Natural killer cell treated with Interleukin-12 subunit alpha and Interleukin-12 subunit beta and Interleukin-15 and Interleukin-18, amount 100 ng/mL, for 72 hours (primary cell): ENCODE measurements around the gene GRIP1. TPM values are rescaled to one million over a fixed set of nuclear protein-coding genes. Genes with fewer than 3 reads are reported as not detected.

ENCODE experiments used
- ATAC-seq, 2 donors: fragments of 150-1000 bp; cut with Tn5 transposase in 1 of 2; sonication (Bioruptor Pico), chemical (Tn5 transposase) in 1 of 2; 2 replicates each; pipeline ENCODE4 v1.10.0; 2021
- DNase-seq: peaks from one replicate; pipeline ENCODE4 v3.0.0; 2022; ENCODE audit warnings: low spot score
- H3K27ac Mint-ChIP-seq, 2 donors: 1 replicate in 1 of 2; 2 replicates in 1 of 2; pipeline ENCODE4 v1.8.0; 2022; ENCODE audit warnings: mixed read lengths in 2 of 2, mild to moderate bottlenecking in 1 of 2, moderate library complexity in 1 of 2
- H3K27me3 Mint-ChIP-seq, 2 donors: 1 replicate in 1 of 2; 2 replicates in 1 of 2; pipeline ENCODE4 v1.8.0; 2022; ENCODE audit warnings: mixed read lengths in 2 of 2
- H3K36me3 Mint-ChIP-seq: one replicate; pipeline ENCODE4 v1.8.0; 2022; ENCODE audit warnings: mixed read lengths
- H3K4me1 Mint-ChIP-seq, 2 donors: 1 replicate in 1 of 2; 2 replicates in 1 of 2; pipeline ENCODE4 v1.8.0; 2022; ENCODE audit warnings: low read depth in 2 of 2, mixed read lengths in 2 of 2, mild to moderate bottlenecking in 1 of 2
- H3K4me3 Mint-ChIP-seq: one replicate; pipeline ENCODE4 v1.8.0; 2022; ENCODE audit warnings: mixed read lengths
- H3K9me3 Mint-ChIP-seq: 2 replicates; pipeline ENCODE4 v1.8.0; 2022; ENCODE audit warnings: mixed read lengths
- total RNA-seq, 2 donors: library from RNA; stranded (reverse); gene quantifications; one replicate each; pipeline ENCODE4 v1.2.3, GENCODE V29; 2022

Gene GRIP1
- total RNA-seq, 2 donors from 2014 or later: 3.2 TPM; not detected in 1

DNA sequence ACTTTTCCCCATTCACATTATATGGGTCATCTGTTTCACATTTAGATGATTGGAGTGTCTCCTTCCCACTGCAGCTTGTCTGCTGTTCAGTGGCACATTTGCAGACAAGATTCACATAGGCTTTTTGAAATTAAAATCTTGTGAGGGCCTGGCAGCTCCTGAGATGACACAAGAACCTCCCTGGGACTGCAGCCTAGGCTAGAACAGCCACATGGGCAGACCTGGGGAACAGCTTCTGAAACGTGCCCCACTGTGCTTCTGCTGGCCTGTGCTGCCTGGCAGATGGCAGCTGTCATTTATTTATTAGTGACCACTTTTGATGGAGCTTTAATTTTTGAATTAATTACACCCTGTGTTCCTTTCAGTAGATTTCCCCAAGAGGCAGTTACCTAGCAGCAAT, 137.4 kb downstream of the GRIP1 start:
- H3K4me1 Mint-ChIP-seq: no peaks in the 10 kb centered on the region
- H3K27me3 Mint-ChIP-seq: peaks cover 0 to 2% of the 10 kb centered on the region in 2 donors
- no peaks in the 10 kb centered on the region for H3K9me3 Mint-ChIP-seq
- no peak overlapping the region for H3K4me3 Mint-ChIP-seq
- no peak overlapping the region for H3K27ac Mint-ChIP-seq
- DNase-seq: no peak
- ATAC-seq: no peak
- no peaks in the 10 kb centered on the region for H3K36me3 Mint-ChIP-seq

DNA sequence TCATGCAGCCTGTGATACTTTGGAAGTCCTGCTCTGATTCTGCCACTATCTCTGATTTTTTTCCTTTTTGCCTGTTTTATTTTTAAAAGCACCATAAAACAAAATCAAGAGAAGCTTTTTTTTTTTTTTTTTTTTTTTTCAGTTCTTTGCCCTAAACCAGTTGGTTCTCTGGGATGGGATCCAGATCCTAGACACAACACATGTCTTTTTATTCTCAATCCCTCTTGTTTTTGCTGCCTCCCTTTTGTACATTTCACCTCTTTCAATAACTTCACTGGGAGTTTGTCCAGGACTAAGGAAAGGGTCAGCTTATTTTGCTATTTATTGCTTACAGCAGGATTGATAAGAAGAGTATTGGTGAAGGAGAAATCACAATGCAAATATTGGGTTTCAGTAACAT, 139.4 kb downstream of the GRIP1 start:
- no peak for ATAC-seq
- Mint-ChIP-seq H3K4me3 (no peak overlapping the region), H3K4me1 (no peaks in the 10 kb centered on the region)

DNA sequence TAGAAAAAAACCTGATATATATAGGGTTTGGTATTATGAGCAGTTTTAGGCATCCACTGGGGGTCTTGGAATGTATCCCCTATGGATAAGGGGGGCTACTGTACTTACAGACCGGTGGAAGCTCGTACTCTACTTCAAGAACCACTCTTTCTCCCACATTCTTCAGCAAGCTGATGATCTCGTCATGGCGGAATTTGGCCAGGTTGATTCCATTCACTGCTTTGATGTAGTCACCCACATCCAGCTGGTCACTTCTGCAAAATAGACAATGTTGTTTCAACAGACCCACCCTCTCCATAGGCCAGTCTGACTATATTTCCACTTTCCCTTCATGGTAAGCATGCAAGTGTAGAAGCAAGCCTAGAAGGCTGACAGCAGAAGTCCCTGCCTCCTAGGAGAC, 139.9 kb downstream of the GRIP1 start:
- Mint-ChIP-seq H3K4me1 (no peaks in the 10 kb centered on the region), H3K36me3 (no peaks in the 10 kb centered on the region), H3K9me3 (no peaks in the 10 kb centered on the region), H3K27me3 (peaks cover 0 to 2% of the 10 kb centered on the region in 2 donors), H3K27ac (no peak overlapping the region), H3K4me3 (no peak overlapping the region)
- no peak for ATAC-seq
- DNase-seq: no peak

More for the DNA sequence above, 139.4 kb downstream of the GRIP1 start:
- Mint-ChIP-seq H3K36me3 (no peaks in the 10 kb centered on the region), H3K27me3 (peaks cover 0 to 2% of the 10 kb centered on the region in 2 donors), H3K27ac (no peak overlapping the region), H3K9me3 (no peaks in the 10 kb centered on the region)
- DNase-seq: no peak

DNA sequence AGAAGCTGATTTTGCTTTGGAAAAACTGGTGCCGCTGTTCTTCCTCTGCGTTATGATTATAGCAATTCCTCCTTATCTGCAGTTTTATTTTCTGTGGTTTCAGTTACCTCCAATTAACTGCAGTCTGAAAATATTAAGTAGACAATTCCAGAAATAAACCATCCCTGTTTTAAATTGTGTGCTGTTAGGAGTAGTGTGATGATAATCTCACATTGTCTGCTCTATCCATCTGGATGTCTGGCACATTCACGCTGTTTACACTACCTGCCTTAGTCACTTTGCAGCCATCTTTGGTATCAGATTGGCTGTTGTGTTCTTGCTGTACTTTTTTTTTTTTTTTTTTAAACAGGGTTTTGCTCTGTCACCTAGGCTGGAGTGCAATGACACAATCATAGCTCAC, 141.0 kb downstream of the GRIP1 start:
- H3K27ac Mint-ChIP-seq: no peak overlapping the region
- no peaks in the 10 kb centered on the region for H3K36me3 Mint-ChIP-seq
- H3K27me3 Mint-ChIP-seq: peaks cover 0 to 2% of the 10 kb centered on the region in 2 donors
- no peaks in the 10 kb centered on the region for H3K4me1 Mint-ChIP-seq
- DNase-seq (no peak), ATAC-seq (no peak)
- no peaks in the 10 kb centered on the region for H3K9me3 Mint-ChIP-seq
- no peak overlapping the region for H3K4me3 Mint-ChIP-seq

DNA sequence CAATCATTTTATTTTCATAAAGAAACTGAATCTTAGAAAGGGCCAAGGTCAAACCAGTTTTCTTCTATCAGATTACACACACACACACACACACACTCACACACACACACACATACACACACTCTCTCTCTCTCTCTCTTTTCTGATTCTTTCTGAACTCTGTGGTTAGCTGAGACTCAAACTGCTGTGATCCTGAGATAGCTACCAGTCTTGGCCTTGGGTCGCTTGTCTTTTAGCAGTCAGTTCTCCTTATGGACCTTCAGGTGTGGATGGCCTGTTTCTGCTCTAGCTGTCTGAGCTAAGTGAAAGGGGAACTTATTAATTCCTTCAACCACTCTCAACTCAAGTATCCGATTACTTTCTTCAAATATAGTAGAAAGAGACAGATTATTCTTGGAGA, 145.1 kb downstream of the GRIP1 start:
- Mint-ChIP-seq H3K4me3 (no peak overlapping the region), H3K27ac (no peak overlapping the region), H3K36me3 (no peaks in the 10 kb centered on the region), H3K27me3 (peaks cover 0 to 2% of the 10 kb centered on the region in 2 donors), H3K4me1 (no peaks in the 10 kb centered on the region), H3K9me3 (no peaks in the 10 kb centered on the region)
- no peak for DNase-seq
- no peak for ATAC-seq

DNA sequence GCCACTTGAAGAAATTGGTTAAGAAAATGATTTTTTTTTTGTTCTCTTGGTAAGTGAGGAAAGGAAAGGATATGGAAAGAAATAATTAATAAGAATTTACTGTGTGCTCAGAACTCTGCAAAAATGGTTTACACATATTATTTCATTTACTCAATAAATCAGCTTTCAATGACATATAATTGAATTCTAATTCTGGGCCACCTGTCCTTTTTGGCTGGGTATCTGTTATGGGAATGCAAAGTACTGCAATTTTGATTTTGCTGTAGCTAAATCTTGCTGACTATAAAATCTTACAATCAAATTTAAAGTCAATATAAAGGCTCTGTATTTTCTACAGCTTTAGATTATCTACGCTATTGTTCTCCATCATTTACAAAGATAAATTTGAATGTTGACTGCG, 147.1 kb downstream of the GRIP1 start:
- no peak for DNase-seq
- Mint-ChIP-seq H3K36me3 (no peaks in the 10 kb centered on the region), H3K27me3 (peaks cover 0 to 2% of the 10 kb centered on the region in 2 donors), H3K9me3 (no peaks in the 10 kb centered on the region), H3K27ac (no peak overlapping the region), H3K4me3 (no peak overlapping the region), H3K4me1 (no peaks in the 10 kb centered on the region)
- ATAC-seq: no peak

DNA sequence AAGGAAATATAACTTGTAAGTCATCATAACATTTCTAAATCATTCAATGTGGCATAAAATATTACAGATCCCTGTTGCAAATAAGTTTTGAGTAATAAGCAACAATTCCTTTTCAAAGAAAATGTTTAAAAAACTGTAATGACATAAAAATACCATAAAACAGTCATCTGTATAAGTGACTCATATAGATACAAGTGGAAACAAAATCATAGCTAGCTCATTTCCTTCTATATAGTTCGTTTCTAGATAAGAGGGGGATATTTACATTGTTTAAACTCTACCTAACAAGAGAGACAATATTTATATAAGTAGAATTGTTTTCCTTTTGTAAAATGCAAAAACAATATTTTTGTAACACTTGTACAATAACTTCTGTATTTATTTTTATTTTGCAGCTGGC, 148.9 kb downstream of the GRIP1 start:
- H3K4me1 Mint-ChIP-seq: no peaks in the 10 kb centered on the region
- no peaks in the 10 kb centered on the region for H3K9me3 Mint-ChIP-seq
- H3K27me3 Mint-ChIP-seq: peaks cover 0 to 2% of the 10 kb centered on the region in 2 donors
- H3K36me3 Mint-ChIP-seq: no peaks in the 10 kb centered on the region
- no peak for DNase-seq
- H3K4me3 Mint-ChIP-seq: no peak overlapping the region
- H3K27ac Mint-ChIP-seq: no peak overlapping the region
- no peak for ATAC-seq

DNA sequence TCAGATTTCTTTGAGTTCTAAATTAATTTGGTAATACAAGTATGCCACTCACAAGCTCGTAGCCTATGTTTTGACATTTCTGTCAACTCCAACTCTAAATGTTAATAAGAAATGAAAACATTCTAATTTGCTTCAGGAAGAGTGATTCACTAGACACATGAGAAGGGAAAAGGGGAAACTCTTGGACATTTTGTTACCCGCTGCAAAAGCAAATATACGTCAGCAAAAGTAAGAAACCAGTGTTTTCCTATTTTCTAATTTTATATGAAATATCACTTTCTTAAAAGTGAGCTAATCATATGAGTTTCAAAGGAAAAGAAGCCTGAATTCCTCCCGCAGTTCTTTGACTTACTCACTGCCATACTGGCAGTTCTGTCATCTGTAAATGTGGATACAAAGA, 162.3 kb downstream of the GRIP1 start:
- no peak for ATAC-seq
- no peak overlapping the region for H3K4me3 Mint-ChIP-seq
- no peaks in the 10 kb centered on the region for H3K4me1 Mint-ChIP-seq

DNA sequence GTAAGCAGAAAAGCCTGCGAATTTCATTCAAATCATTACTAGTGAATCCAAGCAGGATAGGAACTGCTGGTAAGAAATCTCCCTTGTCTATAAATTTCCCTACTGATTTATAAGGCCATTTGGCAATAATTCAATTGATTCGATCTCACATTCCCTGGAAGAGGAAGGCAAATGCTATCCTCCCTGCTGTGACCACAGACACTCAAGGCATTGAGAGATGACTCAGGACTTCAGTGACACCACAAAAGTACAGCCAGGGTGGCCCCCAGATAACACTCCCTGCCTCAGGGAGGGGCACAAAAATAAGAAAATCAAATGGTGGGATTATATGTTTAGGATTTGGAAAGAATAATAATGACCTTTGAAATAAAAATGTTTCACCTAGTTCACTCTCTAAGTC, 162.7 kb downstream of the GRIP1 start:
- no peak for DNase-seq
- H3K27ac Mint-ChIP-seq: no peak overlapping the region
- H3K9me3 Mint-ChIP-seq: no peaks in the 10 kb centered on the region
- no peak overlapping the region for H3K4me3 Mint-ChIP-seq
- ATAC-seq: no peak
- no peaks in the 10 kb centered on the region for H3K4me1 Mint-ChIP-seq
- H3K36me3 Mint-ChIP-seq: no peaks in the 10 kb centered on the region
- peaks cover 0 to 5% of the 10 kb centered on the region in 2 donors for H3K27me3 Mint-ChIP-seq

More for the DNA sequence above, 162.3 kb downstream of the GRIP1 start:
- H3K27me3 Mint-ChIP-seq: peaks cover 0 to 3% of the 10 kb centered on the region in 2 donors
- no peak overlapping the region for H3K27ac Mint-ChIP-seq
- no peaks in the 10 kb centered on the region for H3K36me3 Mint-ChIP-seq
- no peak for DNase-seq
- H3K9me3 Mint-ChIP-seq: no peaks in the 10 kb centered on the region

DNA sequence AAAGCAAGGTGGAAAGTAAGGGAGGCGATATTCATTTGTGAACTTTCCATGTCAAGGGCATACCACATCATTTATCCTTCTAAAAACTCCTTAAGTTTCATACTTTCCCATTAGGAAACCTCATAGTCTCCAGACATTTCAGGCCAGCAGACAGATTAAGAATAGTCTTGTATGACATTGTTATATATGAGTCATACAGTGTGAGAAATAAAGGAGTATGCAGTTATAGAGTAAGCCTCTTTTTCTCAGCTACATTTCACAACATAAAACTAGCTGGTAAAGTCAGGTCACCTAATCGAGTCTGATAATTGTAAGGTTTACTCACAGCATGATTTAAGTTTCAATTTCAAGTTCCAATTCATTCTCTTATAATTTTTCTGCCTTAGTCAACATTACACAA, 164.3 kb downstream of the GRIP1 start:
- H3K36me3 Mint-ChIP-seq: no peaks in the 10 kb centered on the region
- H3K4me3 Mint-ChIP-seq: no peak overlapping the region
- no peaks in the 10 kb centered on the region for H3K9me3 Mint-ChIP-seq
- no peaks in the 10 kb centered on the region for H3K4me1 Mint-ChIP-seq
- DNase-seq: no peak
- no peak overlapping the region for H3K27ac Mint-ChIP-seq
- peaks cover 5 to 7% of the 10 kb centered on the region in 2 donors for H3K27me3 Mint-ChIP-seq
- no peak for ATAC-seq

DNA sequence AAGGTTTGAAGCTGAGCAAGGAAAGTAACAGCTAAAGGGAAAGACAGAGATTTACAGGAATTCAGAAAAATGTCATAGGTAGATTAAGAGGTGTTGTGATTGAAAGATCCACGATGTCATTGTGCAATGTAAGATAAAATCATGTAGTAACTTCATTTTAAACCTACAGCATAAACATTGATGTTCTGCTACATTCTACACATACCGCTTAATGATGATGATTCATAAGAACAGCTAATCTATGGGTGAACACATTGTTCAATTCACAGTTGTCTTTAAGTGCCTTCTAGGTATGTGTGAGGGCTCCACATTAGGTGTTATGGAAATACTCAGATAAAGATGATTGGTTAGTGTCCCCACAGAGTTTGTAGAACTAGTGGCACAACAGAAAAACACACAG, 170.9 kb downstream of the GRIP1 start:
- peaks cover 2 to 7% of the 10 kb centered on the region in 2 donors for H3K27me3 Mint-ChIP-seq
- ATAC-seq (no peak), DNase-seq (no peak)
- H3K36me3 Mint-ChIP-seq: no peaks in the 10 kb centered on the region
- no peaks in the 10 kb centered on the region for H3K9me3 Mint-ChIP-seq
- H3K4me1 Mint-ChIP-seq: no peaks in the 10 kb centered on the region
- no peak overlapping the region for H3K27ac Mint-ChIP-seq
- no peak overlapping the region for H3K4me3 Mint-ChIP-seq

DNA sequence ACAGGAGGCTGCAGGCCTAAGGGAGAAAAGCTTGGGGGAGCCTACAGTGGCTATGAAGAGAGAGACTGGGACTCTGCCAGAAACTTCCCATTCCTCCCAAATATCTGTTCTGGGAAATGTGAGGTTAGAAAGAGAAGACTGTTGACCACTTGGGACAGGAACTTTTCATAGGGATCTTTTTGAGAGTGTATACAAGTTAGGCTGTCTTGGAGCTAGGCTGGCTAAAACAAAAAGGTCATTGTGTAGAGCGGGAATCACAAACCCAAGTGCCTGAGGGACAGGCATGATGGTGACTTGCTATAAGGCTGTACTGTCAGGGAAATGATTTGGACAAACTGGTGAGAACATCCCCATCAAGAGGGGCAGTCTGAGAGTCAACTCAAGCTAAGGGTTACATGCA, 175.1 kb downstream of the GRIP1 start:
- Mint-ChIP-seq H3K9me3 (no peaks in the 10 kb centered on the region), H3K36me3 (no peaks in the 10 kb centered on the region), H3K4me3 (no peak overlapping the region), H3K27ac (no peak overlapping the region), H3K27me3 (peaks cover 0 to 3% of the 10 kb centered on the region in 2 donors), H3K4me1 (no peaks in the 10 kb centered on the region)
- no peak for DNase-seq
- ATAC-seq: no peak

DNA sequence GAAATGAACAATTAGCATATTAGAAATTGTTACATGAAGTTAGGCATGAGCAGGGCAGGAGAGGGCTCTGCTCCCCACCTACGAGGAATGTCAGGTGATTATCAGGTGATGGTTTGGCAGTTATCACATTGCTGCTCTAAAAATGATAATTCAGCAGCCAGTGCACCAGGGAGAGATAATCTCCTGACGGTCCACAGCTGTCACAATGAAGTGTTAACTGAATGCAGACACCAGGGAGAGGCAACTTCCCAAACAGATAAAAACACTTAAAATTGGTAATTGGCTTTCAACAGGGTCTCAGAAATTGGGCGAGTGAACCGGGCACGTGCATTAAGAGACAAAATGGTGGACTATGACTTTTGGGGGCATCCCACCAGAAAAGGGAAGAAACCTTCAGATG, 176.0 kb downstream of the GRIP1 start:
- Mint-ChIP-seq H3K9me3 (no peaks in the 10 kb centered on the region), H3K4me1 (no peaks in the 10 kb centered on the region), H3K36me3 (no peaks in the 10 kb centered on the region), H3K27ac (no peak overlapping the region), H3K27me3 (peaks cover 0 to 3% of the 10 kb centered on the region in 2 donors), H3K4me3 (no peak overlapping the region)
- ATAC-seq: no peak
- no peak for DNase-seq

DNA sequence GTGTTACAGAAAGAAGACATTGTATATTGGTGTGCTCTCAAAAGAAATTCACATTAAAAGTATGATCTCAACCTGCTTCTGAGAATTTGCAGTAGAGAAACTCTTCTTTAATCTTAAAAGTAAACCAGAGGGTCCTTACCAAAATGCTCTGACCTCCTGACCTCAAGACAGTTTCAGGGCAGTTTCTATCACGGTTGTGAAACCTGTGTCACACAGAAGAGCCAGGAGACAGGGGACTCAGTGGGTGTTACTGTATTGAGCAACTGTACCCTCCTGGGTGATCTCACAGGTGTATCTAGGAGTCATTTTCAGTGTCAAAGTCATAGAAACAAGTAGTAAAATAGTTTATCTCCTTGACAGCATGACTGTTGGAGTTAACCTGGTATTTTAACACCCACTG, 178.0 kb downstream of the GRIP1 start:
- no peaks in the 10 kb centered on the region for H3K9me3 Mint-ChIP-seq
- DNase-seq: no peak
- H3K36me3 Mint-ChIP-seq: no peaks in the 10 kb centered on the region
- no peak overlapping the region for H3K27ac Mint-ChIP-seq
- H3K4me3 Mint-ChIP-seq: no peak overlapping the region
- H3K27me3 Mint-ChIP-seq: peaks cover 12 to 19% of the 10 kb centered on the region in 2 donors
- no peaks in the 10 kb centered on the region for H3K4me1 Mint-ChIP-seq
- no peak for ATAC-seq

DNA sequence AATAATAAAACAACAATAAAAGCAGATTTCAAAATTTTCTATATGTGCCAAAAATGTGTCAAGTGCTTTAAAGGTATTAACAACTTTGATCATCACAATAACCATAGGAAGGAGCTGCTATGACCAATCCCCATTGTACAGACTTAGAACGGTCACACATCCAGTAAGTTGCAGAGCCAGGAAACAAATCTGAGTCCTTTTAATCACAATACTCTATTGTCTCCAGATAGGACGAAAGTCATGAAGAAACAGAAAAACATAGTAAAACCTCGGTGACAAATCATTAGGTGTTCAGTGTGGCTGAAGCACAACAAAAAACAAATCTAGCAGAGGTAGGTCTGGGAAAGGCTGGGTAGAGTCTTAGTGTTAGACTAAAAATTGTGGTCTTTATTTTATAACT, 178.8 kb downstream of the GRIP1 start:
- Mint-ChIP-seq H3K4me3 (no peak overlapping the region), H3K27me3 (peaks cover 12 to 19% of the 10 kb centered on the region in 2 donors), H3K4me1 (no peaks in the 10 kb centered on the region), H3K27ac (no peak overlapping the region), H3K9me3 (no peaks in the 10 kb centered on the region), H3K36me3 (no peaks in the 10 kb centered on the region)
- ATAC-seq (no peak), DNase-seq (no peak)
